Sigmoid colon (tissue), 4 donors: Measurements from ENCODE around the gene CASP3.

Experiments used
- CTCF ChIP-seq, 4 experiments: fragments of 450-650 bp in 3 of 4; fragments of 200-600 bp in 1 of 4; IDR thresholded peaks; one replicate each; pipeline ENCODE4 v1.5.1; 2016 to 2019; ENCODE audit warnings: antibody characterized with exemption in 4 of 4, mild to moderate bottlenecking in 3 of 4, moderate library complexity in 2 of 4
- EP300 ChIP-seq, 4 donors: sonication (generic); formaldehyde crosslinking; IDR thresholded peaks; one replicate each; pipeline ENCODE4 v1.6.1; 2017; ENCODE audit warnings: antibody characterized with exemption in 4 of 4
- POLR2A ChIP-seq, 2 donors: fragments of 450-650 bp; IDR thresholded peaks; one replicate each; pipeline ENCODE4 v1.6.1; 2016; ENCODE audit warnings: antibody characterized with exemption in 2 of 2, mild to moderate bottlenecking in 2 of 2, moderate library complexity in 2 of 2
- POLR2AphosphoS5 ChIP-seq, 4 donors: sonication (generic); formaldehyde crosslinking; IDR thresholded peaks; one replicate each; pipeline ENCODE4 v1.6.1; 2017; ENCODE audit warnings: antibody characterized with exemption in 4 of 4

GRCh38 chr4:184632842-184633241 lies 16.4 kb downstream of the CASP3 start:
- TF ChIP-seq CTCF (IDR thresholded peaks at IDR 0.05) (no peak), POLR2A (IDR thresholded peaks at IDR 0.05) (no peak), POLR2AphosphoS5 (IDR thresholded peaks at IDR 0.05) (no peak), EP300 (IDR thresholded peaks at IDR 0.05) (no peak)
